ENCODE results near the gene RASSF1.

GRCh38 chr3:50370594-50370993 is 30.0 kb upstream of the RASSF1 start:
- no peak for TF ChIP-seq POLR2A (IDR thresholded peaks at IDR 0.05; ENCODE audit: low read depth, low read length)
- no peak for TF ChIP-seq MAZ (IDR thresholded peaks at IDR 0.05; ENCODE audit: borderline replicate concordance, low read depth, low read length)
- no peak for TF ChIP-seq MXI1 (IDR thresholded peaks at IDR 0.05; ENCODE audit: borderline replicate concordance, low read depth, low read length)

All from IMR-90 (cell line).